EH (cell line): ENCODE measurements around the gene COX17.
A peak's percentile ranks its signal among the peaks of the same experiment; 100 is the strongest.
"Not testable (repeated sequence)": the region's sequence is repeated elsewhere in the genome, so short reads cannot be mapped to it uniquely, and the experiment has no call there.

ENCODE experiments used
- DNase-seq: peaks from one replicate; pipeline ENCODE4 v3.0.0-alpha.2; 2015; ENCODE audit warnings: low read depth

Gene COX17, protein sequence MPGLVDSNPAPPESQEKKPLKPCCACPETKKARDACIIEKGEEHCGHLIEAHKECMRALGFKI

GRCh38 chr3:119676771-119677640 is at the start of gene COX17:
COX17 (minus strand) TSS chr3:119677406; CDS start chr3:119677310, 96 bp downstream.
- peak; percentile 97 for DNase-seq

DNA sequence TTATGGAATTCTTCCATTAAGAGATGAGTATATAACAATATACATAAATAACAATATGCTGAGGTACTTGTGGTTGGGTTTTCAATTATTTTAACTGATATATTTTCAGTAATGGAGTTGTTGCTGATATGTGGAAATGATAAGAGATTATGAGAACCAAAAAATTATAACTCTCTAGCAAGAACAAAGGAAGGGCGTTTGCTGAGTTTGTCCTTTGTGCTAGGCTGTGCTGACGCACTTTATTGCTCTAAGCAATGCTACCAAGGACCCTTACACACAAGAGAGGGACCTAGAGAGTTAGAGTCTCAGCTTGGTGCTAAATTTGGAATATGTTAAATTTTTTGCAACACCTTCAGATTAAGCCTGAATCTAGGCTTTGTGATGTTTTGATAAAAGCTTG is 49.7 kb upstream of the COX17 start:
- no peak for DNase-seq

- no peak for DNase-seq
Measured at GRCh38 chr3:119723022-119723421, 45.8 kb upstream of the COX17 start.

GRCh38 chr3:119717520-119717919 is 40.3 kb upstream of the COX17 start:
- no peak for DNase-seq

GRCh38 chr3:119716998-119717397 is 39.8 kb upstream of the COX17 start:
- no peak for DNase-seq

GRCh38 chr3:119715105-119715504 is 37.9 kb upstream of the COX17 start:
- no peak for DNase-seq

- DNase-seq = no peak
Measured at GRCh38 chr3:119703820-119704531, 26.8 kb upstream of the COX17 start.

- peak; percentile 95 for DNase-seq
Measured at GRCh38 chr3:119702530-119703527, 25.6 kb upstream of the COX17 start, which contains the start of gene CFAP91. CFAP91 (plus strand) TSS chr3:119703022; CDS start chr3:119703099, 77 bp downstream.

- no peak for DNase-seq
Measured at GRCh38 chr3:119700920-119701734, 23.9 kb upstream of the COX17 start.

- peak; percentile 49 for DNase-seq
Measured at GRCh38 chr3:119700269-119700919, 23.2 kb upstream of the COX17 start.

GRCh38 chr3:119697394-119697793 is 20.2 kb upstream of the COX17 start:
- DNase-seq = no peak

DNA sequence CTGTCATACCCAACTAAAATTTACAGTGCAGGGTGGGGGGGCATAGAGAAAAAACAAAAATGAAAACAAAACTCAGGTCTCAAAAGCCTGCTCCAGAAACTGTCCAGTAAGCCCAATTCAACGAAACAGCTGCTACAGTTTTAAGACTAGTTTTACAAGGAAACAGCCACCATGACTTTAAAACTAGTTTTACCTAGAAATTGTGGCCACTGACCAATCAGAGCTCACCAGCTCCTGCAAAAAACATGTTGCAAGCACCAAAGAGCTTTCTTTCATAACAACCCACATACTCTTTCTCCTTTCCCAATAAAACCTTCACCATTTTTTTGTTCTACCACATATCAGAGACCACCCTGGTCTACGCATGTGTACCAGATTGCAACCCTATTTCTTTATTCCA is 18.3 kb upstream of the COX17 start:
- peak; percentile 39 for DNase-seq

- peak; percentile 44 for DNase-seq
Measured at GRCh38 chr3:119690043-119690656, 12.9 kb upstream of the COX17 start.

DNA sequence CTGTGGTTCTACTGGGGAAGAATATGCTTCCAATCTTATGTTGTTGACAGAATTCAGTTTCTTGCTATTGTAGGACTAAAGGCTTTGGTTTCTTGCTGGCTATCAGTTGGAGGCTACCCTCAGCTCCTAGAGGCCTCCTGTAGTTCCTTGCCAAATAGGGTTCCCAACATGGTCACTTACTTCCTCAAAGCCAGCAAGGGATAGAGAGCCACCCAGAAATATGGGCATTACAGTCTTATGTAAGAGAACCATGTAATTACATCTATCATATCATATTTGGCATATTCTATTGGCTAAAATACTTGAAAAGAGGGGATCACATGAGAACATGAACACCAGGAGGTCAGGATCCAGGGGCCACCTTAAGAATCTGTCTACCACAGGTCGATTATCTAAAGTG is 6.2 kb upstream of the COX17 start:
- no peak for DNase-seq

DNA sequence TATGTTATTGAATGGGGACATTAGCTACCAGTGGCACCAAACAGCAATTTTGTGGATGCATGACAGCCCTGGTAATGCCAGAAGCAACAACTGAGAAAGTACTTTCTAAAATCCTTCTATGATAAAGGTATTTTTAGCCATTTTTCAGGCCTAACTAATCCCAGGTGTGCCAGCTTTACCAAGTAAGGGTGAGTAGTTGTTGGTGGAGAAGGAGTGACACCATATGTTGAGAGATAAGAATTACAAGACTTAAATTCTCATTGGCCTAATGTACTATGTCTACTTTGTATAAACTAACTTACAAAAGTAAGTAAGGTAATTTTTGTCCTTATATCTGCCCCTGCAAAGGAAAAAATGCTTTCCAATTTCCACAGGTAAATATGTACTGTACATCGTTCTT is 4.1 kb upstream of the COX17 start:
- peak; percentile 58 for DNase-seq

DNA sequence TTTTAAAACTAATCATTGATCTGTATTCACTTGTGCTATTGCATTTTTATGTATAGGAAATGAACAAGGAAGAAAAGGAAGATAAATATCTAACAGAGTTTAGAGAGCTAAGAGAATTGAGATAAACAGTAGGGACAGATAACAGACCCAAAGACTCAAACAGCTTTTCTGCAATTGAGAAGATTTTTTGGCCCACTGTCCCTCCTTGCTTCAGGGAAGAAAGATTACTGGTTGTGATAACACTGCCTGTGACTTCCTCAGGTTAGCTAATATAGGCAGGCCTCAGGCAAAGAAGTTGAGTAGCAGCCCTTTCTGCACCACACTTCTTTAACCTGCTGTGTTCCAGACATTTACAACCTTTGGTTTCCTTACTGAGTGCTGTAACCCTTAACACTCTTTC is 2.7 kb upstream of the COX17 start:
- no peak for DNase-seq

GRCh38 chr3:119678209-119678608 is 1.0 kb upstream of the COX17 start:
- DNase-seq = not testable (repeated sequence)

DNA sequence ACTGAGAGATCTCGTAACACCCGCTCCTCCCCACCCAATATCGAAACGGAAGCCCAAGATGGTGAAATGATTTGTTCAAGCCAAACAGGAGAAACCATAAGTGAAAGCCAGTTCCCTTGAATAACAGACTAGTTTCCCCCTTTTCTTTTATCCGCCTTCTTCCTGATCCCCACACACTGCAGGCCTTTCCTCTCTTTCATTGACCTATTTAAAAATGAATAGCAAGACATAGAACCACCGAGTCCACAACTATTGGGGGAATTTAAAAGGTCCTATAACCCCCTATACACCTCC is 382 bp upstream of the COX17 start:
- DNase-seq = no peak

GRCh38 chr3:119676020-119676419 is 1.2 kb downstream of the COX17 start:
- DNase-seq = no peak
